Transverse colon (tissue), 4 donors: Measurements from ENCODE around the gene MEIOB. TPM values are rescaled to one million over a fixed set of nuclear protein-coding genes. Genes with fewer than 3 reads are reported as not detected.

Experiments used
- DNase-seq: peaks from one replicate; pipeline ENCODE4 v3.0.0-alpha.2; 2019
- H3K27ac ChIP-seq, 4 donors: fragments of 200-600 bp; sonication (generic); 2 replicates each; pipeline ENCODE4 v1.5.1; 2016 to 2018; ENCODE audit warnings: inconsistent platforms in 4 of 4
- H3K27me3 ChIP-seq: fragments of 200-600 bp; sonication (generic); 2 replicates; pipeline ENCODE4 v1.5.1; 2017; ENCODE audit warnings: inconsistent platforms
- H3K36me3 ChIP-seq, 4 donors: fragments of 200-600 bp; sonication (generic); 2 replicates each; pipeline ENCODE4 v1.5.1; 2017 to 2019; ENCODE audit warnings: inconsistent platforms in 4 of 4
- H3K4me1 ChIP-seq, 4 donors: fragments of 200-600 bp; sonication (generic); 2 replicates each; pipeline ENCODE4 v1.5.1; 2017 to 2020; ENCODE audit warnings: inconsistent platforms in 4 of 4
- H3K4me3 ChIP-seq, 4 donors: fragments of 200-600 bp; sonication (generic); 1 replicate in 1 of 4; 2 replicates in 3 of 4; pipeline versions ENCODE4 v1.5.1 to v1.6.1; 2017 to 2019; ENCODE audit warnings: inconsistent platforms in 4 of 4
- H3K9me3 ChIP-seq, 2 donors: fragments of 200-600 bp; sonication (generic); 2 replicates each; pipeline ENCODE4 v1.5.1; 2017 to 2019; ENCODE audit warnings: inconsistent platforms in 2 of 2
- EP300 ChIP-seq: sonication (generic); formaldehyde crosslinking; IDR thresholded peaks from one replicate; pipeline ENCODE4 v1.6.1; 2017; ENCODE audit warnings: antibody characterized with exemption, low read depth
- POLR2A ChIP-seq: fragments of 450-650 bp; IDR thresholded peaks from one replicate; pipeline ENCODE4 v1.6.1; 2016; ENCODE audit warnings: antibody characterized with exemption, mild to moderate bottlenecking, moderate library complexity
- POLR2AphosphoS5 ChIP-seq, 3 donors: sonication (generic); formaldehyde crosslinking; IDR thresholded peaks; one replicate each; pipeline ENCODE4 v1.6.1; 2016; ENCODE audit warnings: antibody characterized with exemption in 3 of 3
- WGBS, 2 donors: methylation state at CpG; one replicate each; pipeline ENCODE4 v1.1.5; 2018; ENCODE audit warnings: low coverage in 1 of 2; 5-methylcytosine and 5-hydroxymethylcytosine counted together
- in situ Hi-C, 4 donors: fragments of 200-750 bp; cut with MboI; loops; one replicate each; pipeline versions ENCODE4 v1.15.0 to v1.15.1; 2017; ENCODE audit warnings: low sequenced_read_pairs in 3 of 4, low pct_ligation_motif_present in 1 of 4, low pct_unique_long_range_greater_than_20kb in 1 of 4
- intact Hi-C: fragments of 100-400 bp; cut with DNase I; formaldehyde crosslinking; loops from one replicate; pipeline ENCODE4 v1.15.1; 2023; ENCODE audit warnings: low total_unique reads
- total RNA-seq, 4 donors: library from RNA; depleted of rRNA; stranded (reverse); fragments of >200 nt; gene quantifications; one replicate each; pipeline ENCODE4 v1.1.0, GENCODE V29; 2016
- TF ChIP-seq, protein P1 (sequence below), 5 experiments: fragments of 200-600 bp in 3 of 5; fragments of 450-650 bp in 2 of 5; sonication (generic) in 3 of 5; IDR thresholded peaks; 1 replicate in 2 of 5; 2 replicates in 3 of 5; pipeline ENCODE4 v1.5.1; 2016 to 2017; ENCODE audit warnings: antibody characterized with exemption in 5 of 5, inconsistent platforms in 3 of 5, mild to moderate bottlenecking in 2 of 5, moderate library complexity in 1 of 5

Gene MEIOB
- total RNA-seq, 4 donors from 2014 or later, result not detected

DNA sequence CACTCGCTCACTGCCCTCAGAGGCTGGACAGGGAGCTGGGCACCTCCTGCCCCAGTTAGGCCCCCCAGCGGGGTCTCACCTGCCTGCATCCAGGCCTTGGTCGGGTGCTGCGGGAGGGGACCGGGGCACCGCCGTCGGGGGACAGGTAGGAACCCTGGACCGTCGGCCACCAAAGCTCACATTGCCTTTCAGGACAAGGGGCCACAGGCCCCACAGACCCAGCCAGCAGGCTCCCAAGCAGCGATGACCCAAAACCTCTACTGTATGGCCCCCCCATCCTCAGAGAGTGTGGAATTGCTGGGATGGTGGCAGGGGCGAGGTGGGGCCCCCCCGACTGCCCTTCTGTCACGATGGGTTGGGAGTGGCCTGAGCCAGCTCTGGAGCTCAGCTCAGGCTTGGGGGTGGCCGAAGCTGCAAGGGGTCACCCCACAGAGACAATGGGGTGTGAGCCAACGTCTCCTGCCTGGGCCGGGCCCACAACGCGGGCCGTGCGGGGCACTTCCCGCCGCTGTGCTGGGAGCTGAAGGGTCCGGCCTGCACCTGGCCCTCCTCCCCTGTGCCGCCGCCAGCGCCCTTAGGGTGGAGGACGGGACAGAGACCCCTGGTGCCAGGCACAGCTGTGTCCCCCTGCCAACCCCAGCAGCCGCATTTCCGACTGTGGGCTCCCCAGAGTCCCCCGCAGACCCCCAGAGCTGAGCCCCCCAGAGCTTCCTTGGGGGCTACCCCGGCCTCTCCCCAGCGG lies 79.0 kb downstream of the MEIOB start:
- H3K9me3 ChIP-seq, result no peaks in the 10 kb centered on the region
- no peaks in the 10 kb centered on the region for H3K27me3 ChIP-seq
- intact Hi-C loops (no loop called here), in situ Hi-C loops (no loop called here)
- TF ChIP-seq EP300, result no peak
- TF ChIP-seq POLR2A, result no peak
- TF ChIP-seq, protein P1, sequence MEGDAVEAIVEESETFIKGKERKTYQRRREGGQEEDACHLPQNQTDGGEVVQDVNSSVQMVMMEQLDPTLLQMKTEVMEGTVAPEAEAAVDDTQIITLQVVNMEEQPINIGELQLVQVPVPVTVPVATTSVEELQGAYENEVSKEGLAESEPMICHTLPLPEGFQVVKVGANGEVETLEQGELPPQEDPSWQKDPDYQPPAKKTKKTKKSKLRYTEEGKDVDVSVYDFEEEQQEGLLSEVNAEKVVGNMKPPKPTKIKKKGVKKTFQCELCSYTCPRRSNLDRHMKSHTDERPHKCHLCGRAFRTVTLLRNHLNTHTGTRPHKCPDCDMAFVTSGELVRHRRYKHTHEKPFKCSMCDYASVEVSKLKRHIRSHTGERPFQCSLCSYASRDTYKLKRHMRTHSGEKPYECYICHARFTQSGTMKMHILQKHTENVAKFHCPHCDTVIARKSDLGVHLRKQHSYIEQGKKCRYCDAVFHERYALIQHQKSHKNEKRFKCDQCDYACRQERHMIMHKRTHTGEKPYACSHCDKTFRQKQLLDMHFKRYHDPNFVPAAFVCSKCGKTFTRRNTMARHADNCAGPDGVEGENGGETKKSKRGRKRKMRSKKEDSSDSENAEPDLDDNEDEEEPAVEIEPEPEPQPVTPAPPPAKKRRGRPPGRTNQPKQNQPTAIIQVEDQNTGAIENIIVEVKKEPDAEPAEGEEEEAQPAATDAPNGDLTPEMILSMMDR (IDR thresholded peaks at IDR 0.05), result no peak
- no peak for TF ChIP-seq POLR2AphosphoS5 (IDR thresholded peaks at IDR 0.05)
- no peaks in the 10 kb centered on the region for H3K36me3 ChIP-seq
- DNase-seq, result no peak
- no peak overlapping the region for H3K4me3 ChIP-seq
- H3K27ac ChIP-seq, result no peak overlapping the region
- WGBS, 2 donors, result 88% methylated on average over 28 of the region's 33 CpGs; no CpG with 5 or more reads in 1 of the 2 donors
- peaks cover 0 to 9% (median 6%) of the 10 kb centered on the region in 4 donors for H3K4me1 ChIP-seq

DNA sequence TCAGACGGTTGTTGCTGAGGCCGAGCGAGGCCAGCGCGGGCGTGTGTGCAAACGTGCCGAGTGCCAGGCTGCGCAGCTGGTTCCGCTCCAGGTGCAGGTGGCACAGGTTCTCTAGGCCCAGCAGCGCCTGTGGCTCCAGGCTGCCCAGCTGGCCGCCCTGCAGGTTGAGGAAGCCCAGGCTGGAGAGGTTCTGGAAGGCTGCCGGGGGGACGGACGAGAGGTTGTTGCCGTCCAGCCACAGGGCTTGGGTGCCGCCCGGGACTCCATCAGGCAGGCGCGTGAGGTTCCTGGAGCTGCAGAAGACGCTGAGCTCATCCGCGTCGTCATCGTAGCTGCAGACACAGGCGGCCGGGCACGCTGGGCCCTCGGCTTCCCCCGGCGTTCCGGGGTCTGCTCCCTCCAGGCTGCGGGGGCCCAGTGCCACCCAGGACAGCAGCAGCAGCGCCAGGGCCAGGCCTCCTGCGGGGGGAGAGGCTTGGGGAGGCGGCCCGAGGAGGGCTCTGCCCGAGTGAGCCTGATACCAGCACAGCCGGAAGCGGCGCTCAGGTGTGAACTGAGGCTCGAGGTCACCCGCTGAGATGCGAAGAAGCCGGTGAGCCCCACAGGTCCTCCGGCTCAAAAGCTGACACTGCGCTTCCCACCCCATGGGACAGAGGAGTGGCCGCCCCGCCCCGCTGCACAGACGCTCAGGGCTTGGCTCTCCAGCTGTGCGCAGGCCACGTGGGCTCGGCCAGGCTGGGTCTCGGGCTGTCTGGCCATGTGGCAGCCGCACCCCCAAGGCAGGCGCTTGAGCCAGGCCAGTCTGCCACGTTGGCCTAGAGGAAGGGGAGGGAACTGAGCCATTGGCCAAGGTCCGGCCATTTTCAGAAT lies 79.8 kb downstream of the MEIOB start:
- no peak for DNase-seq

DNA sequence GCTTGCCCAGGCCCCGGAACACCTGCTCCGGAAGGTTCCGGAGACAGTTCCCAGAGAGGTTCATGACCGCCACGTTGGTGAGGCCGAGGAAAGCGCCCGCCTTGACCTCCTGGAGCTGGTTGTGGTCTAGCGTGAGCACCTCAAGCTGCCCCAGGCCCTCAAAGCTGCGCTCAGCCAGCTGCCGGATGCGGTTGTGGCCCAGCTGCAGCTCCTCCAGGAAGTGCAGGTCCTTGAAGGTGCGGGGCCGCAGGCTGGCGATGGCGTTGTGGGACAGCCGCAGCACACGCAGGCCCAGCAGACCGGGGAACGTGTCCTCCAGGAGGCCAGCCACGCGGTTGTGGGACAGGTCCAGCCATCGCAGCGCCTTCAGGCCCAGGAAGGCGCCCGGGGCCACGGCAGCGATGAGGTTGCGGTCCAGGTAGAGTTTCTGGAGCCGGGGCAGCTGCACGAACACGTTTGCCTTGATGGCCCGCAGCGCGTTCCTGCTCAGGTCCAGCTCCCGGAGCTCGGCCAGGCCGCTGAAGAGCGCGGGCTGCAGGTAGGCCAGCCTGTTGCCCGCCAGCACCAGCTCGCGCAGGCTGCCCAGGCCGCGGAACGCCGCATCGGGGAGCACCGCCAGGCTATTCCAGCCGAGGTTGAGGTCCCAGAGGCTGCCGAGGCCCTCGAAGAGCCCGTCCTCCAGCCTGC lies 80.6 kb downstream of the MEIOB start:
- Histone ChIP-seq H3K4me3 (no peak overlapping the region), H3K36me3 (no peaks in the 10 kb centered on the region), H3K27me3 (no peaks in the 10 kb centered on the region), H3K9me3 (no peaks in the 10 kb centered on the region), H3K4me1 (peaks cover 0 to 9% (median 6%) of the 10 kb centered on the region in 4 donors), H3K27ac (no peak overlapping the region)
- DNase-seq, result no peak
- WGBS, 2 donors, result 91% methylated on average over 49 of the region's 53 CpGs; no CpG with 5 or more reads in 1 of the 2 donors
- TF ChIP-seq POLR2A, result no peak
- no peak for TF ChIP-seq POLR2AphosphoS5 (IDR thresholded peaks at IDR 0.05)
- no peak for TF ChIP-seq EP300
- TF ChIP-seq, protein P1 (IDR thresholded peaks at IDR 0.05), result no peak
- intact Hi-C loops (no loop called here), in situ Hi-C loops (no loop called here)

More for the DNA sequence above, 79.8 kb downstream of the MEIOB start:
- Histone ChIP-seq H3K4me3 (no peak overlapping the region), H3K27me3 (no peaks in the 10 kb centered on the region), H3K4me1 (peaks cover 0 to 9% (median 6%) of the 10 kb centered on the region in 4 donors), H3K36me3 (no peaks in the 10 kb centered on the region), H3K27ac (no peak overlapping the region), H3K9me3 (no peaks in the 10 kb centered on the region)
- in situ Hi-C loops, result no loop called here
- WGBS, 2 donors, result 90% methylated on average over 42 of the region's 59 CpGs; no CpG with 5 or more reads in 1 of the 2 donors
- TF ChIP-seq POLR2AphosphoS5 (IDR thresholded peaks at IDR 0.05), result no peak
- intact Hi-C loops, result no loop called here

DNA sequence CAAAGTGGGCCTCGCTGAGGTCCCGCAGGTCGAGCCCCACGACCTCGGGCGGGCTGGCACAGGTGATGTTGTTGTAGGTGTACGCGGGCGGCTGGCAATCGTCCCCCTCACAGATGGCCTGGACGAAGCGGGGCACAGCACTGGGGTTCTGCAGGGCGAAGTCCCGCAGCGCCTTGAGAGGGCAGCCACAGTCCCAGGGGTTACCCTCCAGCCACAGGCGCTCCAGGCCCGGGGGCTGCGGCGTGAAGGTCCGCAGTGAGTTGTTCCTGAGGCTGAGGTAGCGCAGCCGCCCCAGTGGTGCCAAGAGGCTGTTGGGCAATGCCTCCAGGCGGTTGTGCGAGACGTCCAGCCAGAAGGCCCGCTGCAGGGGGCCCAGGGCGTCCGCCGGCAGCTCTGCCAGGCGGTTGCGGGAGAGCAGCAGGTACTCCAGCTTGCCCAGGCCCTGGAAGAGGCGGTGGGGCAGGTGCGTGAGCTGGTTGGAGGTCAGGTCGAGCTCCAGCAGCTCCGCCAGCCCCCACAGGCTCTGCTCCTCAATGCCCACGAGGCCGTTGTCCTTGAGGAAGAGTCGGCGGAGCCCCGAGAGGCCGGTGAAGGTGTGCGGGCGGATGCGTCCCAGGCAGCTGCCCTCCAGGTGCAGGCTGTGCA lies 81.2 kb downstream of the MEIOB start:
- Histone ChIP-seq H3K4me1 (peaks cover 0 to 9% (median 6%) of the 10 kb centered on the region in 4 donors), H3K27me3 (no peaks in the 10 kb centered on the region), H3K36me3 (no peaks in the 10 kb centered on the region), H3K4me3 (no peak overlapping the region), H3K9me3 (no peaks in the 10 kb centered on the region), H3K27ac (no peak overlapping the region)
- WGBS, 2 donors, result 95% methylated on average over 32 of the region's 44 CpGs; no CpG with 5 or more reads in 1 of the 2 donors
- intact Hi-C loops (no loop called here), in situ Hi-C loops (no loop called here)
- DNase-seq, result no peak
- TF ChIP-seq POLR2A (no peak), EP300 (no peak), POLR2AphosphoS5 (IDR thresholded peaks at IDR 0.05) (no peak)
- TF ChIP-seq, protein P1 (IDR thresholded peaks at IDR 0.05), result no peak
